Limb (tissue), 2 donors: Measurements from ENCODE around the gene MYL7.

Source experiments
- DNase-seq, 2 donors: peaks; one replicate each; pipeline ENCODE4 v3.0.0-alpha.2; 2016; ENCODE audit errors: extremely low spot score in 2 of 2

Gene MYL7

GRCh38 chr7:44150966-44151941 is 10.1 kb upstream of the MYL7 start:
- DNase-seq, result no peak

GRCh38 chr7:44150466-44150832 is 9.3 kb upstream of the MYL7 start:
- peak in 1 of 2 donors; percentile 15 for DNase-seq

- peak; percentile 25 to 60 for DNase-seq
Observed at GRCh38 chr7:44149571-44150465, 8.7 kb upstream of the MYL7 start.

- no peak for DNase-seq
Observed at GRCh38 chr7:44148961-44149536, 7.9 kb upstream of the MYL7 start.

- DNase-seq, result no peak
Observed at GRCh38 chr7:44148166-44148565, 7.0 kb upstream of the MYL7 start.

GRCh38 chr7:44147026-44147991 is 6.2 kb upstream of the MYL7 start:
- DNase-seq, result peak in 1 of 2 donors; percentile 68

- peak; percentile 37 to 86 for DNase-seq
Observed at GRCh38 chr7:44145969-44146911, 5.1 kb upstream of the MYL7 start.

- DNase-seq, result peak in 1 of 2 donors; percentile 76
Observed at GRCh38 chr7:44145479-44145968, 4.4 kb upstream of the MYL7 start.

GRCh38 chr7:44144968-44145478 is 3.9 kb upstream of the MYL7 start:
- peak in 1 of 2 donors; percentile 30 for DNase-seq

- DNase-seq, result no peak
Observed at GRCh38 chr7:44144426-44144967, 3.4 kb upstream of the MYL7 start.

- peak in 1 of 2 donors; percentile 12 for DNase-seq
Observed at GRCh38 chr7:44143646-44144250, 2.6 kb upstream of the MYL7 start.

- no peak for DNase-seq
Observed at GRCh38 chr7:44142028-44142427, 896 bp upstream of the MYL7 start.

- no peak for DNase-seq
Observed at GRCh38 chr7:44140341-44140740, 791 bp downstream of the MYL7 start.

GRCh38 chr7:44139311-44140010 is 1.7 kb downstream of the MYL7 start:
- no peak for DNase-seq

- no peak for DNase-seq
Observed at GRCh38 chr7:44138698-44139097, 2.4 kb downstream of the MYL7 start.

GRCh38 chr7:44136731-44137130 is 4.4 kb downstream of the MYL7 start:
- no peak for DNase-seq

GRCh38 chr7:44134943-44135628 is 6.0 kb downstream of the MYL7 start:
- no peak for DNase-seq
